Measurements from ENCODE around the gene GASK1B.

DNA sequence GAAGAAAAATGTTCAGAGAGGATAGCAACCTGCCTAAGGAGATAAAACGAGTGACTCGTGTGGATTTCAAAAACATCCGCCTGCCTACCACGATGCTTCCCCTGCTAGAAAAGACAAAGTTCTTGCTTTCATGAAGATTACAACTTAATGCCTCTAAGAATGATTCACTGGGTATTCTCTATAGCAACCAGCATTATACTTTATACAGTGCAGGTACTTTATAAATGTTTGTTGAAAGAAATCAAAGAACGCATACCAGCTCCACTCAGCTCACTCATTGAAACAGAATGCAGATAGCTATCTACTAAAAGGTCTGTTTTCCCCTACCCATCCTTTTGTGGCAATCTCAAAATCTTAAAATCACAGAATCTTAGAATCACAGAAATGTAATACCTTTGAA lies 33.7 kb downstream of the GASK1B start:
- TF ChIP-seq, protein P1, sequence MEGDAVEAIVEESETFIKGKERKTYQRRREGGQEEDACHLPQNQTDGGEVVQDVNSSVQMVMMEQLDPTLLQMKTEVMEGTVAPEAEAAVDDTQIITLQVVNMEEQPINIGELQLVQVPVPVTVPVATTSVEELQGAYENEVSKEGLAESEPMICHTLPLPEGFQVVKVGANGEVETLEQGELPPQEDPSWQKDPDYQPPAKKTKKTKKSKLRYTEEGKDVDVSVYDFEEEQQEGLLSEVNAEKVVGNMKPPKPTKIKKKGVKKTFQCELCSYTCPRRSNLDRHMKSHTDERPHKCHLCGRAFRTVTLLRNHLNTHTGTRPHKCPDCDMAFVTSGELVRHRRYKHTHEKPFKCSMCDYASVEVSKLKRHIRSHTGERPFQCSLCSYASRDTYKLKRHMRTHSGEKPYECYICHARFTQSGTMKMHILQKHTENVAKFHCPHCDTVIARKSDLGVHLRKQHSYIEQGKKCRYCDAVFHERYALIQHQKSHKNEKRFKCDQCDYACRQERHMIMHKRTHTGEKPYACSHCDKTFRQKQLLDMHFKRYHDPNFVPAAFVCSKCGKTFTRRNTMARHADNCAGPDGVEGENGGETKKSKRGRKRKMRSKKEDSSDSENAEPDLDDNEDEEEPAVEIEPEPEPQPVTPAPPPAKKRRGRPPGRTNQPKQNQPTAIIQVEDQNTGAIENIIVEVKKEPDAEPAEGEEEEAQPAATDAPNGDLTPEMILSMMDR (conservative IDR thresholded peaks at IDR 0.05 in 1 of 2, IDR thresholded peaks at IDR 0.05 in 1 of 2; ENCODE audit: low read depth in 1 of 2, low read length in 2 of 2): no peak
- no peak for TF ChIP-seq EZH2 (IDR thresholded peaks at IDR 0.05; ENCODE audit: low read length, missing control alignments)
